Subcutaneous abdominal adipose tissue (tissue), 5 donors: Measurements from ENCODE around the gene CST4.
"Not testable (repeated sequence)": the region's sequence is repeated elsewhere in the genome, so short reads cannot be mapped to it uniquely, and the experiment has no call there.

Source experiments
- H3K27ac ChIP-seq: one replicate; pipeline ENCODE4 v1.7.0; 2013; ENCODE audit warnings: low read depth, mild to moderate bottlenecking, inconsistent platforms, low read length, moderate library complexity
- H3K27me3 ChIP-seq, 5 donors: one replicate each; pipeline ENCODE4 v1.7.0; 2013; ENCODE audit warnings: low read length in 5 of 5, inconsistent platforms in 1 of 5; ENCODE audit not compliant: control insufficient read depth in 5 of 5, insufficient read depth in 4 of 5
- H3K36me3 ChIP-seq, 5 donors: one replicate each; pipeline ENCODE4 v1.7.0; 2013; ENCODE audit warnings: low read length in 5 of 5; ENCODE audit not compliant: control insufficient read depth in 5 of 5, insufficient read depth in 5 of 5
- H3K4me1 ChIP-seq, 5 donors: one replicate each; pipeline ENCODE4 v1.7.0; 2013; ENCODE audit warnings: low read length in 5 of 5, mild to moderate bottlenecking in 3 of 5, moderate library complexity in 1 of 5; ENCODE audit not compliant: control insufficient read depth in 5 of 5, insufficient read depth in 5 of 5
- H3K4me3 ChIP-seq, 5 donors: one replicate each; pipeline ENCODE4 v1.7.0; 2013; ENCODE audit warnings: low read length in 5 of 5, low read depth in 1 of 5
- H3K9ac ChIP-seq, 5 donors: one replicate each; pipeline ENCODE4 v1.7.0; 2013; ENCODE audit warnings: low read length in 5 of 5, mild to moderate bottlenecking in 4 of 5, moderate library complexity in 3 of 5
- H3K9me3 ChIP-seq, 5 donors: one replicate each; pipeline ENCODE4 v1.7.0; 2013; ENCODE audit warnings: low read length in 5 of 5; ENCODE audit not compliant: control insufficient read depth in 5 of 5
- donor health status: healthy.
- donor health status: healthy.
- donor health status: healthy.
- donor health status: healthy.
- donor health status: healthy.

CST4 gene

GRCh38 chr20:23711778-23712177 is 22.9 kb upstream of the CST4 start:
- not testable (repeated sequence) for H3K27me3 ChIP-seq, H3K36me3 ChIP-seq, H3K9ac ChIP-seq, H3K27ac ChIP-seq, H3K9me3 ChIP-seq, H3K4me1 ChIP-seq, H3K4me3 ChIP-seq

- H3K4me3 ChIP-seq: no peak overlapping the region
- H3K9me3 ChIP-seq: peaks cover 0 to 5% (median 0%) of the 10 kb centered on the region in 5 donors
- no peaks in the 10 kb centered on the region for H3K27me3 ChIP-seq
- H3K36me3 ChIP-seq: no peaks in the 10 kb centered on the region
- no peak overlapping the region for H3K27ac ChIP-seq
- H3K9ac ChIP-seq: no peak overlapping the region
- H3K4me1 ChIP-seq: no peaks in the 10 kb centered on the region
These were observed 21.9 kb upstream of the CST4 start for GRCh38 chr20:23710771-23711170.

- Histone ChIP-seq H3K4me1 (no peaks in the 10 kb centered on the region), H3K4me3 (no peak overlapping the region), H3K9ac (no peak overlapping the region), H3K27me3 (peaks cover 0 to 3% (median 0%) of the 10 kb centered on the region in 5 donors), H3K9me3 (no peaks in the 10 kb centered on the region), H3K27ac (no peak overlapping the region), H3K36me3 (no peaks in the 10 kb centered on the region)
These were observed 17.1 kb upstream of the CST4 start for GRCh38 chr20:23705895-23706294.

- Histone ChIP-seq H3K9me3 (no peaks in the 10 kb centered on the region), H3K27me3 (peaks cover 0 to 3% (median 0%) of the 10 kb centered on the region in 5 donors), H3K36me3 (no peaks in the 10 kb centered on the region), H3K4me1 (no peaks in the 10 kb centered on the region), H3K27ac (no peak overlapping the region), H3K4me3 (no peak overlapping the region), H3K9ac (no peak overlapping the region)
These were observed 13.2 kb upstream of the CST4 start for GRCh38 chr20:23702021-23702420.

GRCh38 chr20:23700931-23701330 is 12.1 kb upstream of the CST4 start:
- H3K4me1 ChIP-seq: no peaks in the 10 kb centered on the region
- no peak overlapping the region for H3K27ac ChIP-seq
- no peaks in the 10 kb centered on the region for H3K36me3 ChIP-seq
- H3K9me3 ChIP-seq: no peaks in the 10 kb centered on the region
- peaks cover 0 to 3% (median 0%) of the 10 kb centered on the region in 5 donors for H3K27me3 ChIP-seq
- no peak overlapping the region for H3K9ac ChIP-seq
- H3K4me3 ChIP-seq: no peak overlapping the region

- Histone ChIP-seq H3K4me3 (no peak overlapping the region), H3K27ac (no peak overlapping the region), H3K9me3 (no peaks in the 10 kb centered on the region), H3K9ac (no peak overlapping the region), H3K27me3 (no peaks in the 10 kb centered on the region), H3K4me1 (peaks cover 0 to 13% (median 2%) of the 10 kb centered on the region in 5 donors), H3K36me3 (no peaks in the 10 kb centered on the region)
These were observed 9.1 kb upstream of the CST4 start for GRCh38 chr20:23697947-23698346.

- H3K36me3 ChIP-seq, H3K27me3 ChIP-seq, H3K9me3 ChIP-seq, H3K9ac ChIP-seq, H3K27ac ChIP-seq, H3K4me3 ChIP-seq: not testable (repeated sequence)
- peaks cover 0 to 26% (median 11%) of the 10 kb centered on the region in 5 donors for H3K4me1 ChIP-seq
These were observed 6.2 kb upstream of the CST4 start for GRCh38 chr20:23695068-23695395.

GRCh38 chr20:23694178-23695067 is 5.6 kb upstream of the CST4 start:
- H3K9me3 ChIP-seq, H3K27me3 ChIP-seq, H3K4me3 ChIP-seq, H3K27ac ChIP-seq, H3K36me3 ChIP-seq, H3K9ac ChIP-seq: not testable (repeated sequence)
- peaks cover 0 to 26% (median 11%) of the 10 kb centered on the region in 5 donors for H3K4me1 ChIP-seq

GRCh38 chr20:23692725-23693619 is 4.1 kb upstream of the CST4 start:
- H3K9ac ChIP-seq, H3K27me3 ChIP-seq, H3K27ac ChIP-seq, H3K4me3 ChIP-seq, H3K9me3 ChIP-seq, H3K36me3 ChIP-seq: not testable (repeated sequence)
- H3K4me1 ChIP-seq: peaks cover 0 to 26% (median 11%) of the 10 kb centered on the region in 5 donors

- Histone ChIP-seq H3K9ac (no peak overlapping the region), H3K27me3 (peaks cover 0 to 3% (median 0%) of the 10 kb centered on the region in 5 donors), H3K9me3 (no peaks in the 10 kb centered on the region), H3K36me3 (no peaks in the 10 kb centered on the region), H3K4me3 (no peak overlapping the region), H3K4me1 (peaks cover 0 to 26% (median 11%) of the 10 kb centered on the region in 5 donors), H3K27ac (no peak overlapping the region)
These were observed 2.8 kb upstream of the CST4 start for GRCh38 chr20:23691675-23692074.
